Measurements from ENCODE around the gene KCNN1.
"Not testable (repeated sequence)": the region's sequence is repeated elsewhere in the genome, so short reads cannot be mapped to it uniquely, and the experiment has no call there.

Gene KCNN1

GRCh38 chr19:18001777-18002345 is 35.0 kb downstream of the KCNN1 start:
- peak in 1 of 2 experiments; percentile 60 for DNase-seq

GRCh38 chr19:18002347-18002850 is 35.5 kb downstream of the KCNN1 start:
- peak; percentile 46 to 49 for DNase-seq

GRCh38 chr19:18005750-18006149 is 38.8 kb downstream of the KCNN1 start:
- DNase-seq: not testable (repeated sequence)

- peak; percentile 87 to 90 for DNase-seq
Measured at GRCh38 chr19:18007044-18007916, 40.4 kb downstream of the KCNN1 start.

GRCh38 chr19:18007917-18008673 is 41.2 kb downstream of the KCNN1 start, which contains the start of gene ARRDC2:
TSS of gene ARRDC2 (plus strand) at chr19:18008170. CDS start at chr19:18008311, 141 bp downstream.
- DNase-seq: peak; percentile 91

- peak in 1 of 2 experiments; percentile 27 for DNase-seq
Measured at GRCh38 chr19:18008814-18009213, 41.9 kb downstream of the KCNN1 start.

- peak in 1 of 2 experiments; percentile 46 for DNase-seq
Measured at GRCh38 chr19:18009412-18010066, 42.6 kb downstream of the KCNN1 start.

GRCh38 chr19:18010149-18010548 is 43.2 kb downstream of the KCNN1 start:
- no peak for DNase-seq

GRCh38 chr19:18013210-18014111 is 46.6 kb downstream of the KCNN1 start:
- no peak for DNase-seq

GRCh38 chr19:18014197-18014596 is 47.3 kb downstream of the KCNN1 start:
- no peak for DNase-seq

- DNase-seq: no peak
Measured at GRCh38 chr19:18016209-18016910, 49.5 kb downstream of the KCNN1 start.

GRCh38 chr19:18017275-18018083 is 50.6 kb downstream of the KCNN1 start:
- DNase-seq: no peak

- DNase-seq: no peak
Measured at GRCh38 chr19:18020212-18021085, 53.5 kb downstream of the KCNN1 start.

- DNase-seq: peak; percentile 64 to 72
Measured at GRCh38 chr19:18021121-18021755, 54.3 kb downstream of the KCNN1 start.

GRCh38 chr19:18023622-18024251 is 56.8 kb downstream of the KCNN1 start:
- DNase-seq: peak; percentile 63 to 67

GRCh38 chr19:18027151-18027550 is 60.2 kb downstream of the KCNN1 start:
- no peak for DNase-seq

- no peak for DNase-seq
Measured at GRCh38 chr19:18029617-18030338, 62.9 kb downstream of the KCNN1 start.

Data from activated T-cell treated with anti-CD3 and anti-CD28 coated beads, Interleukin-2, amount 50 U/mL, for 48 hours (primary cell).